Gastroesophageal sphincter (tissue), 3 donors: ENCODE results near the gene IPCEF1.

Experiments
- CTCF ChIP-seq, 4 experiments: fragments of 200-600 bp in 2 of 4; fragments of 450-650 bp in 2 of 4; sonication (generic) in 1 of 4; IDR thresholded peaks; one replicate each; pipeline ENCODE4 v1.5.1; 2017 to 2019; ENCODE audit warnings: antibody characterized with exemption in 4 of 4, mild to moderate bottlenecking in 2 of 4, moderate library complexity in 2 of 4
- EP300 ChIP-seq: sonication (generic); formaldehyde crosslinking; IDR thresholded peaks from one replicate; pipeline ENCODE4 v1.6.1; 2017; ENCODE audit warnings: antibody characterized with exemption, mild to moderate bottlenecking
- POLR2A ChIP-seq, 2 donors: fragments of 450-650 bp; IDR thresholded peaks; one replicate each; pipeline ENCODE4 v1.6.1; 2017; ENCODE audit warnings: antibody characterized with exemption in 2 of 2, mild to moderate bottlenecking in 2 of 2, moderate library complexity in 1 of 2
- POLR2AphosphoS5 ChIP-seq: sonication (generic); formaldehyde crosslinking; IDR thresholded peaks from one replicate; pipeline ENCODE4 v1.6.1; 2017; ENCODE audit warnings: antibody characterized with exemption

- no peak for TF ChIP-seq POLR2AphosphoS5
- no peak for TF ChIP-seq POLR2A (IDR thresholded peaks at IDR 0.05)
- TF ChIP-seq CTCF (IDR thresholded peaks at IDR 0.05): no peak
- TF ChIP-seq EP300: no peak
These were observed 24.9 kb downstream of the IPCEF1 start for GRCh38 chr6:154331750-154332149.
